Fibroblast of skin of left biceps (primary cell): Measurements from ENCODE around the gene SLC19A2.
"Not testable (repeated sequence)": the region's sequence is repeated elsewhere in the genome, so short reads cannot be mapped to it uniquely, and the experiment has no call there.

ENCODE experiments used
- DNase-seq, 2 experiments: peaks; one replicate each; pipeline ENCODE4 v3.0.0-alpha.2; 2013; ENCODE audit warnings: low read depth in 2 of 2

Gene SLC19A2

GRCh38 chr1:169509354-169509753 is 23.6 kb upstream of the SLC19A2 start:
- no peak for DNase-seq

GRCh38 chr1:169508432-169509338 is 22.9 kb upstream of the SLC19A2 start:
- DNase-seq, result no peak

- no peak for DNase-seq
Observed at GRCh38 chr1:169507413-169507812, 21.7 kb upstream of the SLC19A2 start.

- DNase-seq, result not testable (repeated sequence)
Observed at GRCh38 chr1:169503601-169504000, 17.9 kb upstream of the SLC19A2 start.

GRCh38 chr1:169499807-169500206 is 14.1 kb upstream of the SLC19A2 start:
- DNase-seq, result no peak

GRCh38 chr1:169497317-169497716 is 11.6 kb upstream of the SLC19A2 start:
- DNase-seq, result no peak

GRCh38 chr1:169495916-169496315 is 10.2 kb upstream of the SLC19A2 start:
- no peak for DNase-seq

- DNase-seq, result no peak
Observed at GRCh38 chr1:169495046-169495775, 9.5 kb upstream of the SLC19A2 start.

- DNase-seq, result no peak
Observed at GRCh38 chr1:169494343-169494742, 8.6 kb upstream of the SLC19A2 start.

- DNase-seq, result no peak
Observed at GRCh38 chr1:169493251-169493650, 7.5 kb upstream of the SLC19A2 start.

GRCh38 chr1:169491845-169492281 is 6.1 kb upstream of the SLC19A2 start:
- DNase-seq, result no peak

- DNase-seq, result no peak
Observed at GRCh38 chr1:169488157-169488556, 2.4 kb upstream of the SLC19A2 start.

- DNase-seq, result no peak
Observed at GRCh38 chr1:169487561-169487960, 1.8 kb upstream of the SLC19A2 start.

- no peak for DNase-seq
Observed at GRCh38 chr1:169487133-169487532, 1.4 kb upstream of the SLC19A2 start.

- DNase-seq, result no peak
Observed at GRCh38 chr1:169486281-169487051, 722 bp upstream of the SLC19A2 start.

GRCh38 chr1:169484683-169485430 is 887 bp downstream of the SLC19A2 start:
- DNase-seq, result no peak

GRCh38 chr1:169484101-169484500 is 1.6 kb downstream of the SLC19A2 start:
- DNase-seq, result no peak

GRCh38 chr1:169483500-169483966 is 2.2 kb downstream of the SLC19A2 start:
- no peak for DNase-seq

- no peak for DNase-seq
Observed at GRCh38 chr1:169479363-169480066, 6.2 kb downstream of the SLC19A2 start.

- DNase-seq, result no peak
Observed at GRCh38 chr1:169478094-169478672, 7.6 kb downstream of the SLC19A2 start.
